Neutrophil (primary cell): ENCODE results near the gene LRP8.

Experiments used
- H3K27ac ChIP-seq: fragments of 200-600 bp; sonication (generic); 2 replicates; pipeline ENCODE4 v1.5.1; 2016; ENCODE audit warnings: mild to moderate bottlenecking, moderate library complexity
- H3K27me3 ChIP-seq: fragments of 200-600 bp; sonication (generic); 2 replicates; pipeline ENCODE4 v1.6.0; 2016; ENCODE audit warnings: mild to moderate bottlenecking
- H3K36me3 ChIP-seq: fragments of 200-600 bp; sonication (generic); 2 replicates; pipeline ENCODE4 v1.5.1; 2017
- H3K4me1 ChIP-seq, 2 experiments: fragments of 200-600 bp in 1 of 2; sonication (generic) in 1 of 2; 1 replicate in 1 of 2; 2 replicates in 1 of 2; pipeline versions ENCODE4 v1.5.1 to v1.6.1; 2013 to 2016; ENCODE audit warnings: low read depth in 1 of 2, low read length in 1 of 2, mild to moderate bottlenecking in 1 of 2, moderate library complexity in 1 of 2; ENCODE audit not compliant: control insufficient read depth in 1 of 2, insufficient read depth in 1 of 2
- H3K4me3 ChIP-seq, 2 experiments: fragments of 200-600 bp in 1 of 2; sonication (generic) in 1 of 2; 1 replicate in 1 of 2; 2 replicates in 1 of 2; pipeline ENCODE4 v1.5.1; 2013 to 2016; ENCODE audit warnings: low read depth in 1 of 2, low read length in 1 of 2, mild to moderate bottlenecking in 1 of 2, moderate library complexity in 1 of 2
- H3K9me3 ChIP-seq: fragments of 200-600 bp; sonication (generic); 2 replicates; pipeline ENCODE4 v1.5.1; 2016
- TF ChIP-seq, protein P1 (sequence below): fragments of 200-600 bp; sonication (generic); IDR thresholded peaks from 2 replicates; pipeline ENCODE4 v1.5.1; 2016; ENCODE audit warnings: antibody characterized with exemption

Gene LRP8

DNA sequence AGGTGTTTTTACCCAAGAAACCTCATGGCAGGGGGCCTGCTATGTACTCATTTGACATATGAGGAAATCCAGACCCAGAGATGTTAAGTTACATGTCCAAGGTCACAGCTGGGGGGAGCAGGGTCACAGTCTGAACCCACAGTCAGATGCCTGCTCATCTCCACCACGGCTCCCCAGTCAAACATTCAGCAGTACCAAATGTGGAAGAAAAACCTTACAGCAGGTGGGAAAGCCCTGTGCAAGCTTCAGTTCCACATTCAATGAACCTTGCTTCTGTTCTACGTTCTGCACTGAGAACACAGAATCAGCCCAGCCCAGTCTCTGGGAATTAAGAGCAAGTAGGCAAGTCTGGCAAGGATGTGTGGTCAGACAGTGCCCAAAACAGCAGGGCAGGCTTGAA lies 35.2 kb downstream of the LRP8 start:
- no peaks in the 10 kb centered on the region for H3K36me3 ChIP-seq
- no peaks in the 10 kb centered on the region for H3K27me3 ChIP-seq
- no peaks in the 10 kb centered on the region for H3K4me1 ChIP-seq
- TF ChIP-seq, protein P1, sequence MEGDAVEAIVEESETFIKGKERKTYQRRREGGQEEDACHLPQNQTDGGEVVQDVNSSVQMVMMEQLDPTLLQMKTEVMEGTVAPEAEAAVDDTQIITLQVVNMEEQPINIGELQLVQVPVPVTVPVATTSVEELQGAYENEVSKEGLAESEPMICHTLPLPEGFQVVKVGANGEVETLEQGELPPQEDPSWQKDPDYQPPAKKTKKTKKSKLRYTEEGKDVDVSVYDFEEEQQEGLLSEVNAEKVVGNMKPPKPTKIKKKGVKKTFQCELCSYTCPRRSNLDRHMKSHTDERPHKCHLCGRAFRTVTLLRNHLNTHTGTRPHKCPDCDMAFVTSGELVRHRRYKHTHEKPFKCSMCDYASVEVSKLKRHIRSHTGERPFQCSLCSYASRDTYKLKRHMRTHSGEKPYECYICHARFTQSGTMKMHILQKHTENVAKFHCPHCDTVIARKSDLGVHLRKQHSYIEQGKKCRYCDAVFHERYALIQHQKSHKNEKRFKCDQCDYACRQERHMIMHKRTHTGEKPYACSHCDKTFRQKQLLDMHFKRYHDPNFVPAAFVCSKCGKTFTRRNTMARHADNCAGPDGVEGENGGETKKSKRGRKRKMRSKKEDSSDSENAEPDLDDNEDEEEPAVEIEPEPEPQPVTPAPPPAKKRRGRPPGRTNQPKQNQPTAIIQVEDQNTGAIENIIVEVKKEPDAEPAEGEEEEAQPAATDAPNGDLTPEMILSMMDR = no peak
- no peaks in the 10 kb centered on the region for H3K9me3 ChIP-seq
- H3K27ac ChIP-seq = no peak overlapping the region
- no peak overlapping the region for H3K4me3 ChIP-seq

DNA sequence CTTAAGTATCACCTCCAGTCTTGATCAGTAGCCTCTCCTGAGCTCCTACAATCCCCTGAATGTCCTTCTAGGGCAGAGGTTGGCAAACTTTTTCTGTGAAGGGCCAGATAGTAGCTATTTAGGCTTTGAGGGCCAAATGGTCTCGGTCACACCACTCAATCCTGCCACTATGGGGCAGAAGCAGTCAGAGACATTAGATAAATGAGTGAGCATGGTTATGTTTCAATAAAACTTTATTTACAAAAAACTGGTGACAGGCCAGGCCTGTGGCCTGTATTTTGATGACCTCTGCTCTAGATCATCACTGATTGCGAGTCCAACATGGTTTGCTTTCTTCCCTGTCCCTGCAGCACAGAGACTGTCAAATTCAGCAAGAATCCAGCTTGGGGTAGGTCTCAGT lies 36.3 kb downstream of the LRP8 start:
- no peaks in the 10 kb centered on the region for H3K27me3 ChIP-seq
- no peak overlapping the region for H3K27ac ChIP-seq
- no peaks in the 10 kb centered on the region for H3K36me3 ChIP-seq
- H3K4me3 ChIP-seq = no peak overlapping the region
- TF ChIP-seq, protein P1 = no peak
- peaks cover 0 to 4% of the 10 kb centered on the region in 2 experiments for H3K4me1 ChIP-seq
- H3K9me3 ChIP-seq = no peaks in the 10 kb centered on the region

DNA sequence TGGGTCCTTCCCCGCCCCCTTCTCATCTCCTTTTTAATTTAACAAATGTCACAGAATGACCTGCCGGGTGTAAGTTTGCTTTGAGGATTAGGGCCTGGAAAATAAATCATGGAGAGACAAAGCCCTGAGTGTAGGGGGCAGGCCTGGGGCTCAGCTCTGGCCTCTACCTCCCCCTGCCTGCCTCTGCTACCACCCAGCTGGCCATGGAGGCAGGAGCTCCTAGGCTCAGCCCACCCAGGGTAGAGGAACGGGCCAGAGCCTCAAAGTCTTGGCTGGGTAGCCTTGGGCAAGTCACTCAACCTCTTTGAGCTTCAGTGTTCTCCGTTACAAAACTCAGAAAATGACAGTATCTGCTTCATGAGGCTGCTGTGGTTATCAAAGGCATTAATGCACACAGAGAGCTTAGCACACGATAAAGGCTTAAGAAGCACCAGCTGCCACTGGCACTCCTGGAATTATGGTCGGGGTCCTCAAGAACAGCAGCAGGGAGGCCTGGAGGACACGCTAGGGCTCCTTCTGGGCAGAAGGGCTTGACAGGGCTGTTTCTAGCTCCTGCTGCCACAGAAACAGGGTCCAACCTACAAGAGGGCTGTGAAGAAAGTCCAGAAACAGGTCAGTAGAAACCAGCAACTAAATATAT lies 39.0 kb downstream of the LRP8 start:
- Histone ChIP-seq H3K36me3 (no peaks in the 10 kb centered on the region), H3K27me3 (no peaks in the 10 kb centered on the region), H3K4me3 (no peak overlapping the region), H3K9me3 (no peaks in the 10 kb centered on the region), H3K4me1 (peaks cover 0 to 8% of the 10 kb centered on the region in 2 experiments), H3K27ac (no peak overlapping the region)
- TF ChIP-seq, protein P1 = no peak

DNA sequence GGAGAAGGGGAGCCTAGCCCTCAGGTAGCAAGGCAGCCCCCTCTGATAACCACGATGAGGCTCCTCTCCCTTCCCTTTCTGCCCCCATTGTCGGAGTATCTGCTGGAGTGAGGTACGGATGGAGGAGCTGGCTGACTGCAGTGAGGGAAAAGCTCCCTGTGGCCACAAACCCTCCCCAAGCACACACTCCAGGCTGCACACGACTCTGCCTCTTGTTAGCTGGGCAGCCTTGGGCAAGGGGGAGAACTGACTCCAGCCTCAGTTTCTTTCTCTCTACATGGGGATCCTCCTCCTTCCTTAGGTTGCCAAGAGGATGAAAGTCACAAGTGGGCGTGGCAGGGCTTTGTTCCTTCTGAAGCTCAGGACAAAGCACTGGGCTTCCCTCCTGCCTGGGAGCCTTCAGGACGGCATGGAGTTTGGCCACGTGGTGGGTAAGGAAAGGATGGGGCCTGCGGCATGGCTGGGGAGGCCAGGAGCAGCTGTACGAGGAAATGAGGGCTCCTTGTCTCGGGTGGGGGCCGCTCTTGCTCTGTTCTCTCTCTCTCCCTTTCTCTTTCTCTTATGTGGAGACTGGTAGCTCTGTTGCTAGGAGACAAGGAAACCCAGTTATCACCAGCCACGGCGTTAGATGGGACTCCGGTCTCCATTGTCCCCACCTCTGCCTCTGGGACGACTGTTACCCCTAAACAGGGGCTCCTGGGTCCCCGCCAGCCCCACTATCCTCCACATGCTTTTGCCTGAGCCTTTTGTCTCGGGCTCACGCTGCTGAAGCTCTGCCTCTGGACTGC lies 39.7 kb downstream of the LRP8 start:
- TF ChIP-seq, protein P1 = no peak

DNA sequence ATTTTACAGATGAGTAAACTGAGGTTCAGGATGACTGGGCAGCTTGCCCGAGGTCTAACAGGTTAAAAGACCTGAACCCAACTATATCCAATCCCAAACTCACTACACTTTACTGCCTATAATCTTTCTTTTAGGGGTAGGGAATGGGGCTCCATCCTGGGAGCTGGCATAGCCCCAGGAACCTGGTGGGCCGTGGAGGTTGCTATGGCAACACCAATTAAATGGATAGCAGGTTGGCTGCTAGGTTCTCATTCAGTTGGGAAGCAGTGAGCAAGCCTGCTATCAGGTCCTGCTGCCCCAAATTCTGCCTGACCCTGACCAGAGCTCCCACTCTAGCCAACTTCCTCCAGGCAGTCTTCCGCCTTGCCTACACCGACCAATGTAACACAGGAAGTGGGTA lies 40.9 kb downstream of the LRP8 start:
- TF ChIP-seq, protein P1 = no peak
- no peaks in the 10 kb centered on the region for H3K36me3 ChIP-seq
- H3K27ac ChIP-seq = no peak overlapping the region
- peaks cover 0 to 8% of the 10 kb centered on the region in 2 experiments for H3K4me1 ChIP-seq
- no peak overlapping the region for H3K4me3 ChIP-seq
- no peaks in the 10 kb centered on the region for H3K9me3 ChIP-seq
- H3K27me3 ChIP-seq = no peaks in the 10 kb centered on the region

More for the DNA sequence above, 39.7 kb downstream of the LRP8 start:
- H3K27me3 ChIP-seq = no peaks in the 10 kb centered on the region
- peaks cover 0 to 8% of the 10 kb centered on the region in 2 experiments for H3K4me1 ChIP-seq
- H3K36me3 ChIP-seq = no peaks in the 10 kb centered on the region
- H3K27ac ChIP-seq = no peak overlapping the region
- no peak overlapping the region for H3K4me3 ChIP-seq
- H3K9me3 ChIP-seq = no peaks in the 10 kb centered on the region
